IPS-15b (cell line): ENCODE results near the gene SH2D4B.

Experiments
- H3K27me3 ChIP-seq: one replicate; pipeline ENCODE4 v1.6.1; 2013; ENCODE audit warnings: low read length; ENCODE audit not compliant: control insufficient read depth, insufficient read depth
- H3K36me3 ChIP-seq: one replicate; pipeline ENCODE4 v1.6.1; 2013; ENCODE audit warnings: low read length; ENCODE audit not compliant: control insufficient read depth, insufficient read depth
- H3K4me1 ChIP-seq: one replicate; pipeline ENCODE4 v1.6.1; 2013; ENCODE audit warnings: mild to moderate bottlenecking, low read length; ENCODE audit not compliant: control insufficient read depth, insufficient read depth
- H3K4me3 ChIP-seq: one replicate; pipeline ENCODE4 v1.5.1; 2013; ENCODE audit warnings: low read depth, low read length
- H3K9ac ChIP-seq: one replicate; pipeline ENCODE4 v1.6.1; 2013; ENCODE audit warnings: low read depth, mild to moderate bottlenecking, low read length
- H3K9me3 ChIP-seq: one replicate; pipeline ENCODE4 v1.6.1; 2013; ENCODE audit warnings: mild to moderate bottlenecking, low read length; ENCODE audit not compliant: control insufficient read depth, insufficient read depth

The SH2D4B gene

DNA sequence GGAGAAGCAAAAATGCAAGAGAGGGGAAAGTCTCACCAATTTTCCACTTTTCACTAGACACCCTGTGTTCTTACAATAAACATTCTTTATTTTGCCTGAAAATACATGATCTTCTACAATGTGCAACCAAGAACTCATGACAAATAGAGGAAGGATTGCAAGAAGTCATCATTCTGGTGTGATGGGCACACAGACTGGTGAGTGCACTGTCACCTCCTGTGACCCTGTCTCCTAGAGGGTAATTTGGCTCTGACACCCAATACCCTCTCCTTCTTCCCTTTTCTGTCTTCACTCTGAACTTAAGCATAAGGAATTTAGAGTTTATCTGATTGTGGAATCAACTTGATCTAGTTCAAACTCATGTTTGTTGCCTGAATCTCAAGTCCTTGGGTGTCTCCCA is 153.7 kb downstream of the SH2D4B start:
- Histone ChIP-seq H3K9me3 (no peaks in the 10 kb centered on the region), H3K9ac (no peak overlapping the region), H3K4me3 (no peak overlapping the region), H3K36me3 (no peaks in the 10 kb centered on the region), H3K27me3 (no peaks in the 10 kb centered on the region), H3K4me1 (no peaks in the 10 kb centered on the region)

DNA sequence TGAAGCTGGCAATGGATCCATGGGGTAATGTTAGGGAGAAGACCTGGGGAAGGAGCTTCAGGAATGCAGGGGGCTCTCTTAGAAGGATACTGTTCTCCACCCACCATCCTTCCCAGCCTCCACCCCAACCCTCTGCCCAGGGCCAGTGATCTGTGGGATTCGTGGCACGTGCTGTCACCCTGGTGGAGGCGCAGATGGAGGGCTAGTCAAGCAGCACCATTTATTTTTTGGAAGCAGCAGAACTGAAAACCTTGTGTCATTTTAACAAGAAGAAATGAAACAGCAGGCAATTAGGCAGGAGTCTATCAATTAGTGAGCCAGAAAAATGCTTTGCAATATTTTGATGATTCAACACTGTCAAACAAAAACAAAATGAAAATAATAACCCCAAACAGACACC is 155.9 kb downstream of the SH2D4B start:
- H3K27me3 ChIP-seq = no peaks in the 10 kb centered on the region
- H3K36me3 ChIP-seq = no peaks in the 10 kb centered on the region
- no peaks in the 10 kb centered on the region for H3K4me1 ChIP-seq
- no peak overlapping the region for H3K9ac ChIP-seq
- no peak overlapping the region for H3K4me3 ChIP-seq
- no peaks in the 10 kb centered on the region for H3K9me3 ChIP-seq

DNA sequence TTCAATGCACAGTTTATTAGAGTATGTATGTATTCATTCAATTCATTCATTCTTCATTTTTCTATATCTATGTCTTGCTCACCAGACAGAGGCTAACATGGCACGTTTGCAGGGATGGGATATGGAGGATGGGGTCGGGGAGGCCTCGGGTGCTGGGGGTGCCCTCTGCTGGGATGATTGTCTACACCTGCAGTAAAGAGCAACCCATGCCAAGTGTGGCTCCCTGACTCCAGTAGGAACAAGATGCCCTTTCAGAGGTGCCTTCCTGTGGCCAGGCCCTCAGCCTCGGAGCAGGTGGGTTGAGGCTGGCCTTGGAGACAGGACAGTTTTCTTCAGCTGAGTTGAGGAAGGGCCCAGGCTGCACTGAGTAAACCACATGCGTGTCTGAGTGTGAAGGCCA is 157.2 kb downstream of the SH2D4B start:
- Histone ChIP-seq H3K4me1 (no peaks in the 10 kb centered on the region), H3K4me3 (no peak overlapping the region), H3K9me3 (no peaks in the 10 kb centered on the region), H3K27me3 (no peaks in the 10 kb centered on the region), H3K36me3 (no peaks in the 10 kb centered on the region), H3K9ac (no peak overlapping the region)
